Measurements from ENCODE around the gene NT5C3A.
"Not testable (repeated sequence)": the region's sequence is repeated elsewhere in the genome, so short reads cannot be mapped to it uniquely, and the experiment has no call there.

The NT5C3A gene

GRCh38 chr7:32991068-32991585 is 71.4 kb downstream of the NT5C3A start:
- H3K4me3 ChIP-seq (ENCODE audit: low read depth, low read length); DNase-seq (ENCODE audit: low read depth): not testable (repeated sequence)

DNA sequence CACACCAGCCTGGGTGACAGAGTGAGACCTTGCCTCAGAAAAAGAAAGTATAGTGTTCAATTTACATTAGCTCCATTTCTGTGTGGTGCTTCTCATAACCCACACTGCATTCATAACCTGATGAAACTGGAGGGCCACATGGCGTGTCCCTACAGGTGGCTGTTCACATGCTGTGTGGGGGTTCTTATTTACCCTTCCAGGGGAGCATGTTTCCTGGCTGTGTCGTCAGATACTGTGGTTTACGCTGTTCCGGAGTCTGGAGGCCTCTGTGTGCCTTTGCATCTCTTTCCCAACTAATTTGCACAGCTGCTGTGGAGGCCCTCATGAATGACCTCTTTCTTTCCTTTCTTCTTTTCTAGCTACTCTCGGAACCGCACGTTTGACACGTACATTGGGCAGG is 74.4 kb downstream of the NT5C3A start:
- H3K4me3 ChIP-seq (ENCODE audit: low read depth, low read length), result not testable (repeated sequence)
- DNase-seq (ENCODE audit: low read depth), result peak; percentile 33

GRCh38 chr7:32979902-32980301 is 82.7 kb downstream of the NT5C3A start:
- not testable (repeated sequence) for DNase-seq (ENCODE audit: low read depth); H3K4me3 ChIP-seq (ENCODE audit: low read depth, low read length)

DNA sequence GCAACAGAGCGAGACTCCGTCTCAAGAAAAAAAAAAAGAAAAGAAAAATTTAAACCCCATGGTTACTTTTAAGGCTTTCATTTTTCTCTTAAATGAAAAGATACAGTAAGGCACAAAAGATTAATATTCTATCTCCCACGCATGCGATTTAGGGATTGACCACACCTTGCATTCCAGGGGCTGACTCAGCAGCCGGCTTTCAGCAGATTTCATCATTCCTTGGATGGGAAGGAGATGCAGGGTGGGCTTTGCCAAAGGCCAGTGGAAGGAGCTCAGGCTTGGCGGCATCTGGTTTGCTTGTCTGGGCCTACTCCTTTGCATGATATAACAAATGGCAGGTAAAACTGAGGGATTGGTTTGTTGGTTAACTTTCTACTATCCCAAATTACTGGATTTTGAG is 83.3 kb downstream of the NT5C3A start:
- DNase-seq (ENCODE audit: low read depth); H3K4me3 ChIP-seq (ENCODE audit: low read depth, low read length): not testable (repeated sequence)

DNA sequence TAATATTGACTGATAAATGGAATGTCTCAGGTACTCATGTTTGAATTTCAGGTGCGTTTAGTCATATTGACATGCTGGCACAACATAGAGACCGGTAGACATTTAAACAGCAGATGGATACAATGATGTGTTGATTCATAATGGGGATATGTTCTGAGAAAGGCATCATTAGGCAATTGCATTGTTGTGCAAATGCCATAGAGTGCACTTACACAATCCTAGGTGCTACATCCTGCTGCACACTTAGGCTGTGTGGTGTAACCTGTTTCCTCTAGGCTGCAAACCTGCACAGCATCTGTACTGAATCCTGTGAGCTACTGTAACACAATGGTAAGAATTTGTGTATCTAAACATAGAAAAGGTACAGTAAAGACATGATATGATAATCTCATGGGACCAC is 85.4 kb downstream of the NT5C3A start:
- not testable (repeated sequence) for DNase-seq (ENCODE audit: low read depth)

DNA sequence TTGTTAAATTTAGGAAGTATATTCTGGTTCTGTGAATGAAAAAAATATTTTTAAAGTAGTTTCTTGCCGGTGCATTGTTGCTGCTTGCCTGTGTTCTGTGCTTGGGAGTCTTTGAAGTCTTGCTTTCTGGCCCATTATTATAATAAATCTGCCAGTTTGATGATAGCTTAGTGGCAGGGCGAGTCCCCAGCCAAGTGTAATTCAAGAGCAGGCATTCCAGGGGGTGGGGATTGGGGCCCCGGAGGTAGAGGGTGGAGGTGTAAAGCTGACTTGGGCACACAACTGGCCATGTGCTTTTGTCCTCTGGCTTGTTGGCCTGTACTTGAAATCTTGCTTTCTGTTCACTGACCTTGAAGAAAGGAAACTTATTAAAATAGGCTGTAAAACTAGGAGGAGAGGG is 90.6 kb downstream of the NT5C3A start:
- not testable (repeated sequence) for H3K4me3 ChIP-seq (ENCODE audit: low read depth, low read length); DNase-seq (ENCODE audit: low read depth)

More for the DNA sequence above, 85.4 kb downstream of the NT5C3A start:
- not testable (repeated sequence) for H3K4me3 ChIP-seq (ENCODE audit: low read depth, low read length)

- not testable (repeated sequence) for DNase-seq (ENCODE audit: low read depth); H3K4me3 ChIP-seq (ENCODE audit: low read depth, low read length)
These were observed 95.4 kb downstream of the NT5C3A start for GRCh38 chr7:32967268-32967582.

GRCh38 chr7:32966489-32967267 is 95.9 kb downstream of the NT5C3A start:
- not testable (repeated sequence) for H3K4me3 ChIP-seq (ENCODE audit: low read depth, low read length); DNase-seq (ENCODE audit: low read depth)

- DNase-seq (ENCODE audit: low read depth); H3K4me3 ChIP-seq (ENCODE audit: low read depth, low read length): not testable (repeated sequence)
- TF ChIP-seq CTCF (IDR thresholded peaks at IDR 0.05; ENCODE audit: low read depth, low read length, missing control alignments), result peak; percentile 29
These were observed 98.0 kb downstream of the NT5C3A start for GRCh38 chr7:32964461-32965159.

Measured in GM12864 (cell line).